ENCODE data around the gene ZNF282.
A peak's percentile ranks its signal among the peaks of the same experiment; 100 is the strongest.

Gene ZNF282

GRCh38 chr7:149237502-149237901, 42.2 kb downstream of the ZNF282 start:
- H2AFZ ChIP-seq (ENCODE audit: low read depth, low read length), result no peak overlapping the region

GRCh38 chr7:149238051-149238450, 42.7 kb downstream of the ZNF282 start:
- H3K36me3 ChIP-seq (replicated peaks; ENCODE audit: low read depth, low read length), result peaks cover 14% of the 10 kb centered on the region
- H4K20me1 ChIP-seq (ENCODE audit: insufficient read depth, low read length), result no peaks in the 10 kb centered on the region; the same call in 1 of the 2 replicates
- H3K4me2 ChIP-seq (ENCODE audit: low read length), result peak overlapping the region; percentile 97
- no peak overlapping the region for H3K27ac ChIP-seq (ENCODE audit: low read length)
- peaks cover 29% of the 10 kb centered on the region for H3K79me2 ChIP-seq (ENCODE audit: low read length)
- no peak overlapping the region for H3K9ac ChIP-seq (ENCODE audit: low read length)
- no peak for TF ChIP-seq EZH2phosphoT487 (IDR thresholded peaks at IDR 0.05; ENCODE audit: low read depth)
- TF ChIP-seq, protein P1, sequence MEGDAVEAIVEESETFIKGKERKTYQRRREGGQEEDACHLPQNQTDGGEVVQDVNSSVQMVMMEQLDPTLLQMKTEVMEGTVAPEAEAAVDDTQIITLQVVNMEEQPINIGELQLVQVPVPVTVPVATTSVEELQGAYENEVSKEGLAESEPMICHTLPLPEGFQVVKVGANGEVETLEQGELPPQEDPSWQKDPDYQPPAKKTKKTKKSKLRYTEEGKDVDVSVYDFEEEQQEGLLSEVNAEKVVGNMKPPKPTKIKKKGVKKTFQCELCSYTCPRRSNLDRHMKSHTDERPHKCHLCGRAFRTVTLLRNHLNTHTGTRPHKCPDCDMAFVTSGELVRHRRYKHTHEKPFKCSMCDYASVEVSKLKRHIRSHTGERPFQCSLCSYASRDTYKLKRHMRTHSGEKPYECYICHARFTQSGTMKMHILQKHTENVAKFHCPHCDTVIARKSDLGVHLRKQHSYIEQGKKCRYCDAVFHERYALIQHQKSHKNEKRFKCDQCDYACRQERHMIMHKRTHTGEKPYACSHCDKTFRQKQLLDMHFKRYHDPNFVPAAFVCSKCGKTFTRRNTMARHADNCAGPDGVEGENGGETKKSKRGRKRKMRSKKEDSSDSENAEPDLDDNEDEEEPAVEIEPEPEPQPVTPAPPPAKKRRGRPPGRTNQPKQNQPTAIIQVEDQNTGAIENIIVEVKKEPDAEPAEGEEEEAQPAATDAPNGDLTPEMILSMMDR (IDR thresholded peaks at IDR 0.05; ENCODE audit: low read depth, low read length), result no peak
- peaks cover 16% of the 10 kb centered on the region for H3K4me1 ChIP-seq (ENCODE audit: low read length)
- H3K27me3 ChIP-seq (ENCODE audit: low read depth, low read length), result peaks cover 10% of the 10 kb centered on the region; the same call in 1 of the 2 replicates
- H3K4me3 ChIP-seq (ENCODE audit: low read length), result peak overlapping the region; percentile 94
- H3K9me3 ChIP-seq (ENCODE audit: insufficient read depth, low read length), result peaks cover 14% of the 10 kb centered on the region; the same call in 1 of the 2 replicates
- H2AFZ ChIP-seq (ENCODE audit: low read depth, low read length), result no peak overlapping the region

More at GRCh38 chr7:149237502-149237901, 42.2 kb downstream of the ZNF282 start:
- H3K79me2 ChIP-seq (ENCODE audit: low read length), result peaks cover 25% of the 10 kb centered on the region
- no peaks in the 10 kb centered on the region; the same call in 1 of the 2 replicates for H4K20me1 ChIP-seq (ENCODE audit: insufficient read depth, low read length)
- peaks cover 16% of the 10 kb centered on the region for H3K4me1 ChIP-seq (ENCODE audit: low read length)
- peaks cover 9% of the 10 kb centered on the region; the same call in 1 of the 2 replicates for H3K9me3 ChIP-seq (ENCODE audit: insufficient read depth, low read length)
- H3K27me3 ChIP-seq (ENCODE audit: low read depth, low read length), result peaks cover 10% of the 10 kb centered on the region; the same call in 1 of the 2 replicates
- H3K36me3 ChIP-seq (replicated peaks; ENCODE audit: low read depth, low read length), result peaks cover 9% of the 10 kb centered on the region
- no peak overlapping the region for H3K9ac ChIP-seq (ENCODE audit: low read length)
- H3K4me2 ChIP-seq (ENCODE audit: low read length), result no peak overlapping the region
- H3K4me3 ChIP-seq (ENCODE audit: low read length), result no peak overlapping the region
- TF ChIP-seq, protein P1 (IDR thresholded peaks at IDR 0.05; ENCODE audit: low read depth, low read length), result no peak
- no peak for TF ChIP-seq EZH2phosphoT487 (IDR thresholded peaks at IDR 0.05; ENCODE audit: low read depth)
- H3K27ac ChIP-seq (ENCODE audit: low read length), result no peak overlapping the region

- Histone ChIP-seq H3K27ac (ENCODE audit: low read length) (peak within 1 kb of the TSS; percentile 29; the same call in 1 of the 2 replicates), H3K36me3 (replicated peaks; ENCODE audit: low read depth, low read length) (peaks cover 18% of the 10 kb centered on the region), H3K27me3 (ENCODE audit: low read depth, low read length) (peaks cover 10% of the 10 kb centered on the region; the same call in 1 of the 2 replicates), H3K79me2 (ENCODE audit: low read length) (peaks cover 29% of the 10 kb centered on the region), H3K9ac (ENCODE audit: low read length) (peak within 1 kb of the TSS; percentile 78), H2AFZ (ENCODE audit: low read depth, low read length) (peak within 1 kb of the TSS; percentile 96), H3K4me1 (ENCODE audit: low read length) (peaks cover 16% of the 10 kb centered on the region), H3K4me2 (ENCODE audit: low read length) (peak within 1 kb of the TSS; percentile 98), H3K9me3 (ENCODE audit: insufficient read depth, low read length) (peaks cover 14% of the 10 kb centered on the region; the same call in 1 of the 2 replicates), H4K20me1 (ENCODE audit: insufficient read depth, low read length) (no peaks in the 10 kb centered on the region; the same call in 1 of the 2 replicates), H3K4me3 (ENCODE audit: low read length) (peak within 1 kb of the TSS; percentile 94)
- TF ChIP-seq, protein P1 (IDR thresholded peaks at IDR 0.05; ENCODE audit: low read depth, low read length), result peak; percentile 77
- TF ChIP-seq EZH2phosphoT487 (IDR thresholded peaks at IDR 0.05; ENCODE audit: low read depth), result no peak
Observed at GRCh38 chr7:149239345-149240143, 44.2 kb downstream of the ZNF282 start, which contains the start of gene ZNF212. ZNF212 (plus strand) TSS chr7:149239651; CDS start chr7:149239779, 128 bp downstream.

DNA sequence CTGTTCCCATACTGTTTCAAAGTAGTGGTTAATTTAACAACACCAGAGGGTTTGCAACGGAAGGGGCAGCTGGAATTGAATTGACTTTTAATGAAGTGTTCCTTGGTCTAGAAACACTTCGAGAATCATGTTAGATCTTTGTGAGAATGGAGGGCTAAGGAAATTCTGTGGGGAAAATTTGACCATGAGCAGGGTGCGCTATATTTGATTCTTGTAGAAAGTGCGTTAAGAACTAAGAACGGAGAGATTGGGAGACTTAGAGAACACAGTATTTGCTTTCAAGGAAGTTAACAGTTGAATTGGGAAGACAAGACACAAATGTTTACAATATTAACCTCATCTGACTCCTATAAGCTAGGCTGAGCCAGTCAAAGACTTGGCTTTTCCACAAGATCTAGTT, 45.3 kb downstream of the ZNF282 start:
- Histone ChIP-seq H3K36me3 (replicated peaks; ENCODE audit: low read depth, low read length) (peaks cover 18% of the 10 kb centered on the region), H3K4me1 (ENCODE audit: low read length) (peaks cover 16% of the 10 kb centered on the region), H4K20me1 (ENCODE audit: insufficient read depth, low read length) (no peaks in the 10 kb centered on the region; the same call in 1 of the 2 replicates), H3K9me3 (ENCODE audit: insufficient read depth, low read length) (peaks cover 14% of the 10 kb centered on the region; the same call in 1 of the 2 replicates), H3K27ac (ENCODE audit: low read length) (no peak overlapping the region), H3K9ac (ENCODE audit: low read length) (0 out of 2 replicates have a peak overlapping the region, but pooled peaks have one; percentile 78), H3K79me2 (ENCODE audit: low read length) (peaks cover 32% of the 10 kb centered on the region), H3K4me3 (ENCODE audit: low read length) (peak overlapping the region; percentile 94), H3K27me3 (ENCODE audit: low read depth, low read length) (peaks cover 10% of the 10 kb centered on the region; the same call in 1 of the 2 replicates), H3K4me2 (ENCODE audit: low read length) (peak overlapping the region; percentile 98), H2AFZ (ENCODE audit: low read depth, low read length) (no peak overlapping the region)
- TF ChIP-seq EZH2phosphoT487 (IDR thresholded peaks at IDR 0.05; ENCODE audit: low read depth), result no peak

Measured in OCI-LY3 (cell line).